ENCODE results near the gene KCNQ1OT1.

DNA sequence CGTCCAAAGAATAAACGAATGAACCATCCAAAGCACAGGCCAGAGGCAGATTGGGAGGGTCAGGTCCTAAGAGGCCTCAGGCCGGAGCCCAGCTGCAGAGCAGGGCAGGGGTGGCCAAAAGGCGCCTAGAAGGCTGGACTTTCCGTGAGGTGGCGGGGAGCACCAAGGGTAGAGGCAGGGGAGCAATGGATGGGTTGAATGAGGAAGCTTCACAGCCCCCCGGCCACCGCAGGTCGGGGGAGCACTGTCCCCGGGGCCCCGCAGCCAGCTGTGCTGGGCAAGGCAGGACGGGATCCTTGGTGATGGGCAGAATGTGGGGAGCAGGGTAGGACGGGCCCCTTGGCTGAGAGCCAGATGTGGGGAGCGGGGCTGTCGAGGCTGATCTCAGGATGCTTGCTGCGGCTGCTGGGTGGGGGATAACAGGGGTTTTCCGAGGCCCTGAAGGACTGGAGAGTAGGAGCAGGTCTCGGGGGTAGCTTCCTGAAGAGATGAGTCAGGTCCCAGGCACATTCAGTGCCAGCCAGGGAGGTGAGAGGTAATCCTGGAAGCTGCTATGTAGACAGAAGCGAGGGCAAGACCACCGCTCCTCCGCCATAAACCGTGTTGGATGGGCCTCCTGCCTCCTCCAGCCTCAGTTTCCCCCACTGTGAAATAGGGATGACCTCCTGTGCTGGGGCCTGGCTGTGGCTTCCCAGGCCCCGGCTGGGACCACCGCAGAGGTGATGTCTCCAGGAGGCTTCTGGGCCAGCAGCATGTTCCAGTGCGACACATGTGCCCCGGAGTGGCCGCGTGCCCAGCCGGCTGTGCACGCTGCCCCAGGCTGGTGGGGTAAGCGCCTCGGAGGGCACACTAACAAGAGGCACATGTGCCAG lies 34.6 kb upstream of the KCNQ1OT1 start:
- TF ChIP-seq, protein P1, sequence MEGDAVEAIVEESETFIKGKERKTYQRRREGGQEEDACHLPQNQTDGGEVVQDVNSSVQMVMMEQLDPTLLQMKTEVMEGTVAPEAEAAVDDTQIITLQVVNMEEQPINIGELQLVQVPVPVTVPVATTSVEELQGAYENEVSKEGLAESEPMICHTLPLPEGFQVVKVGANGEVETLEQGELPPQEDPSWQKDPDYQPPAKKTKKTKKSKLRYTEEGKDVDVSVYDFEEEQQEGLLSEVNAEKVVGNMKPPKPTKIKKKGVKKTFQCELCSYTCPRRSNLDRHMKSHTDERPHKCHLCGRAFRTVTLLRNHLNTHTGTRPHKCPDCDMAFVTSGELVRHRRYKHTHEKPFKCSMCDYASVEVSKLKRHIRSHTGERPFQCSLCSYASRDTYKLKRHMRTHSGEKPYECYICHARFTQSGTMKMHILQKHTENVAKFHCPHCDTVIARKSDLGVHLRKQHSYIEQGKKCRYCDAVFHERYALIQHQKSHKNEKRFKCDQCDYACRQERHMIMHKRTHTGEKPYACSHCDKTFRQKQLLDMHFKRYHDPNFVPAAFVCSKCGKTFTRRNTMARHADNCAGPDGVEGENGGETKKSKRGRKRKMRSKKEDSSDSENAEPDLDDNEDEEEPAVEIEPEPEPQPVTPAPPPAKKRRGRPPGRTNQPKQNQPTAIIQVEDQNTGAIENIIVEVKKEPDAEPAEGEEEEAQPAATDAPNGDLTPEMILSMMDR (IDR thresholded peaks at IDR 0.05): no peak
- TF ChIP-seq, protein P2, sequence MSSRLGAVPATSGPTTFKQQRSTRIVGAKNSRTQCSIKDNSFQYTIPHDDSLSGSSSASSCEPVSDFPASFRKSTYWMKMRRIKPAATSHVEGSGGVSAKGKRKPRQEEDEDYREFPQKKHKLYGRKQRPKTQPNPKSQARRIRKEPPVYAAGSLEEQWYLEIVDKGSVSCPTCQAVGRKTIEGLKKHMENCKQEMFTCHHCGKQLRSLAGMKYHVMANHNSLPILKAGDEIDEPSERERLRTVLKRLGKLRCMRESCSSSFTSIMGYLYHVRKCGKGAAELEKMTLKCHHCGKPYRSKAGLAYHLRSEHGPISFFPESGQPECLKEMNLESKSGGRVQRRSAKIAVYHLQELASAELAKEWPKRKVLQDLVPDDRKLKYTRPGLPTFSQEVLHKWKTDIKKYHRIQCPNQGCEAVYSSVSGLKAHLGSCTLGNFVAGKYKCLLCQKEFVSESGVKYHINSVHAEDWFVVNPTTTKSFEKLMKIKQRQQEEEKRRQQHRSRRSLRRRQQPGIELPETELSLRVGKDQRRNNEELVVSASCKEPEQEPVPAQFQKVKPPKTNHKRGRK (CRISPR knock-in tag; IDR thresholded peaks at IDR 0.05; ENCODE audit: borderline replicate concordance): no peak
- TF ChIP-seq, protein P3, sequence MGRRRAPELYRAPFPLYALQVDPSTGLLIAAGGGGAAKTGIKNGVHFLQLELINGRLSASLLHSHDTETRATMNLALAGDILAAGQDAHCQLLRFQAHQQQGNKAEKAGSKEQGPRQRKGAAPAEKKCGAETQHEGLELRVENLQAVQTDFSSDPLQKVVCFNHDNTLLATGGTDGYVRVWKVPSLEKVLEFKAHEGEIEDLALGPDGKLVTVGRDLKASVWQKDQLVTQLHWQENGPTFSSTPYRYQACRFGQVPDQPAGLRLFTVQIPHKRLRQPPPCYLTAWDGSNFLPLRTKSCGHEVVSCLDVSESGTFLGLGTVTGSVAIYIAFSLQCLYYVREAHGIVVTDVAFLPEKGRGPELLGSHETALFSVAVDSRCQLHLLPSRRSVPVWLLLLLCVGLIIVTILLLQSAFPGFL (CRISPR knock-in tag; IDR thresholded peaks at IDR 0.05; ENCODE audit: borderline replicate concordance): no peak
- TF ChIP-seq, protein P4, sequence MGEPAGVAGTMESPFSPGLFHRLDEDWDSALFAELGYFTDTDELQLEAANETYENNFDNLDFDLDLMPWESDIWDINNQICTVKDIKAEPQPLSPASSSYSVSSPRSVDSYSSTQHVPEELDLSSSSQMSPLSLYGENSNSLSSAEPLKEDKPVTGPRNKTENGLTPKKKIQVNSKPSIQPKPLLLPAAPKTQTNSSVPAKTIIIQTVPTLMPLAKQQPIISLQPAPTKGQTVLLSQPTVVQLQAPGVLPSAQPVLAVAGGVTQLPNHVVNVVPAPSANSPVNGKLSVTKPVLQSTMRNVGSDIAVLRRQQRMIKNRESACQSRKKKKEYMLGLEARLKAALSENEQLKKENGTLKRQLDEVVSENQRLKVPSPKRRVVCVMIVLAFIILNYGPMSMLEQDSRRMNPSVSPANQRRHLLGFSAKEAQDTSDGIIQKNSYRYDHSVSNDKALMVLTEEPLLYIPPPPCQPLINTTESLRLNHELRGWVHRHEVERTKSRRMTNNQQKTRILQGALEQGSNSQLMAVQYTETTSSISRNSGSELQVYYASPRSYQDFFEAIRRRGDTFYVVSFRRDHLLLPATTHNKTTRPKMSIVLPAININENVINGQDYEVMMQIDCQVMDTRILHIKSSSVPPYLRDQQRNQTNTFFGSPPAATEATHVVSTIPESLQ (CRISPR knock-in tag; IDR thresholded peaks at IDR 0.05): no peak
- TF ChIP-seq JUN (CRISPR knock-in tag; IDR thresholded peaks at IDR 0.05): no peak
